DOHH2 (cell line): ENCODE results near the gene SLC41A1.

ENCODE experiments used
- H3F3A ChIP-seq: fragments of 200-600 bp; sonication (generic), shearing (Covaris generic); 2 replicates; pipeline ENCODE4 v1.6.0; 2016; ENCODE audit warnings: antibody characterized with exemption, mild to moderate bottlenecking; ENCODE audit not compliant: control insufficient read depth, insufficient read depth
- H3K27ac ChIP-seq: fragments of 200-600 bp; sonication (generic); 2 replicates; pipeline ENCODE4 v1.5.1; 2014; ENCODE audit warnings: low read depth, mild to moderate bottlenecking, low read length, moderate library complexity
- H3K27me3 ChIP-seq: fragments of 200-600 bp; sonication (generic); 2 replicates; pipeline ENCODE4 v1.6.1; 2014; ENCODE audit warnings: mild to moderate bottlenecking, low read length, mixed read lengths; ENCODE audit not compliant: control insufficient read depth
- H3K36me3 ChIP-seq: fragments of 200-600 bp; sonication (generic); 2 replicates; pipeline ENCODE4 v1.6.1; 2014; ENCODE audit warnings: mild to moderate bottlenecking, low read length, moderate library complexity, mixed read lengths; ENCODE audit not compliant: control insufficient read depth
- H3K4me1 ChIP-seq: fragments of 200-600 bp; sonication (generic); 2 replicates; pipeline ENCODE4 v1.6.1; 2014; ENCODE audit warnings: mild to moderate bottlenecking, low read length, mixed read lengths; ENCODE audit not compliant: control insufficient read depth
- H3K4me2 ChIP-seq: fragments of 200-600 bp; sonication (generic); 2 replicates; pipeline ENCODE4 v1.6.0; 2014; ENCODE audit warnings: mild to moderate bottlenecking, low read length, moderate library complexity
- H3K4me3 ChIP-seq: fragments of 200-600 bp; sonication (generic); 2 replicates; pipeline ENCODE4 v1.5.1; 2014; ENCODE audit warnings: mild to moderate bottlenecking, low read length, mixed read lengths
- H3K79me2 ChIP-seq: fragments of 200-600 bp; sonication (generic); 2 replicates; pipeline ENCODE4 v1.6.1; 2014; ENCODE audit warnings: mild to moderate bottlenecking, low read length, mixed read lengths; ENCODE audit not compliant: control insufficient read depth
- H3K9me2 ChIP-seq: fragments of 200-600 bp; sonication (generic); replicated peaks from 2 replicates; pipeline ENCODE4 v1.6.1; 2014; ENCODE audit warnings: mild to moderate bottlenecking, low read length, mixed read lengths; ENCODE audit not compliant: control insufficient read depth
- H3K9me3 ChIP-seq: fragments of 200-600 bp; sonication (generic); 2 replicates; pipeline ENCODE4 v1.6.1; 2014; ENCODE audit warnings: antibody characterized with exemption, low read length, mixed read lengths; ENCODE audit not compliant: control insufficient read depth, insufficient read depth
- H4K20me1 ChIP-seq: fragments of 200-600 bp; sonication (generic); 2 replicates; pipeline ENCODE4 v1.6.0; 2014; ENCODE audit warnings: low read depth, mild to moderate bottlenecking, antibody characterized with exemption, low read length, moderate library complexity; ENCODE audit not compliant: control insufficient read depth, insufficient read depth
- EZH2phosphoT487 ChIP-seq: fragments of 200-600 bp; sonication (generic); IDR thresholded peaks from 2 replicates; pipeline ENCODE4 v1.6.1; 2017; ENCODE audit warnings: borderline replicate concordance, mild to moderate bottlenecking, antibody characterized with exemption, low read length, moderate library complexity, mixed read lengths
- TF ChIP-seq, protein P1 (sequence below): fragments of 200-600 bp; sonication (generic); IDR thresholded peaks from one replicate; pipeline ENCODE4 v1.5.1; 2014; ENCODE audit warnings: antibody characterized with exemption, mild to moderate bottlenecking, low read depth, low read length; ENCODE audit not compliant: poor library complexity, severe bottlenecking

Gene SLC41A1

DNA sequence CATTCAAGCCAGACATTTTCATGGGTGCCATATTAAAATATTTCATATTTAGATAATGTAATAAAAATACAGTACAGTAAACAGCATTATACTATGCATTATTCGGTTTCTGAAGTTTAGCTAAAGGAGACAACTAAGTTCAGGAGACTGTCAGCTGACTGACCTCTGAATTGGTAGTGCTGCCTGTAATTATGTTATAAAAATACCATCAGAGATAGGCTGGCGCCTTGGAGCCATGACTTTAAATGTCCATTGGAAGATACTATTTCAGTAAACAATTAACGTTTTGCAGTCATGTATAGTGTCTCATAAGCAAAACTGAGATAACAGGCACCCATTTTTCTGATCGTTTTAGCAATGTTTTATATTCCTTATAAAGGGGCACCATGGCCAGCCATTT, 26.4 kb downstream of the SLC41A1 start:
- Histone ChIP-seq H3F3A (no peaks in the 10 kb centered on the region), H3K9me3 (no peaks in the 10 kb centered on the region), H3K79me2 (no peaks in the 10 kb centered on the region), H3K9me2 (no peaks in the 10 kb centered on the region), H4K20me1 (no peaks in the 10 kb centered on the region), H3K27me3 (no peaks in the 10 kb centered on the region; the same call in 1 of the 2 replicates), H3K4me3 (no peak overlapping the region), H3K36me3 (peaks cover 12% of the 10 kb centered on the region), H3K4me1 (peaks cover 4% of the 10 kb centered on the region; the same call in 1 of the 2 replicates), H3K27ac (no peak overlapping the region), H3K4me2 (no peak overlapping the region)
- TF ChIP-seq, protein P1, sequence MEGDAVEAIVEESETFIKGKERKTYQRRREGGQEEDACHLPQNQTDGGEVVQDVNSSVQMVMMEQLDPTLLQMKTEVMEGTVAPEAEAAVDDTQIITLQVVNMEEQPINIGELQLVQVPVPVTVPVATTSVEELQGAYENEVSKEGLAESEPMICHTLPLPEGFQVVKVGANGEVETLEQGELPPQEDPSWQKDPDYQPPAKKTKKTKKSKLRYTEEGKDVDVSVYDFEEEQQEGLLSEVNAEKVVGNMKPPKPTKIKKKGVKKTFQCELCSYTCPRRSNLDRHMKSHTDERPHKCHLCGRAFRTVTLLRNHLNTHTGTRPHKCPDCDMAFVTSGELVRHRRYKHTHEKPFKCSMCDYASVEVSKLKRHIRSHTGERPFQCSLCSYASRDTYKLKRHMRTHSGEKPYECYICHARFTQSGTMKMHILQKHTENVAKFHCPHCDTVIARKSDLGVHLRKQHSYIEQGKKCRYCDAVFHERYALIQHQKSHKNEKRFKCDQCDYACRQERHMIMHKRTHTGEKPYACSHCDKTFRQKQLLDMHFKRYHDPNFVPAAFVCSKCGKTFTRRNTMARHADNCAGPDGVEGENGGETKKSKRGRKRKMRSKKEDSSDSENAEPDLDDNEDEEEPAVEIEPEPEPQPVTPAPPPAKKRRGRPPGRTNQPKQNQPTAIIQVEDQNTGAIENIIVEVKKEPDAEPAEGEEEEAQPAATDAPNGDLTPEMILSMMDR: no peak
- no peak for TF ChIP-seq EZH2phosphoT487

DNA sequence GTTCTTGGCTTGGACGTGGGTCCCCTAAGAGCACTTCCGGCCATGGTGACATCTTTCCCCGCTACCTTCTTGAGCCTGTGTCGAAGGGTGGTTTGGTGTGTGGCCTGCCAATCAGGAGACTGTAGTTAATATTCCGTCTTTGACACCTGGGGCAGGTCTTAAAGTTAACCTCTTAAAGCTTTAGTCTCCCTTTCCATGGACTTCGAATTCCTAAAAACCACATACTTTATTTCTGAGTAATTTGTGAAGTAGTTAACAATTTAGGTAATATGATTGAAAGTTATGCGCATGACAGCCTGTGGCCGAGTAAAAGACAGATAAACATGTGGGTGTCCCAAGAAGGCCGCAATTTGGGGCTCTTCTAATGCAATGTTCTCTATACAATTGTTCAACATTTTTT, 27.6 kb downstream of the SLC41A1 start:
- Histone ChIP-seq H3K79me2 (no peaks in the 10 kb centered on the region), H3K4me1 (peaks cover 4% of the 10 kb centered on the region; the same call in 1 of the 2 replicates), H3F3A (no peaks in the 10 kb centered on the region), H3K4me2 (no peak overlapping the region), H3K27ac (no peak overlapping the region), H3K4me3 (no peak overlapping the region), H4K20me1 (no peaks in the 10 kb centered on the region), H3K36me3 (peaks cover 1% of the 10 kb centered on the region), H3K9me3 (no peaks in the 10 kb centered on the region), H3K9me2 (no peaks in the 10 kb centered on the region), H3K27me3 (no peaks in the 10 kb centered on the region; the same call in 1 of the 2 replicates)
- TF ChIP-seq EZH2phosphoT487: no peak
- TF ChIP-seq, protein P1: no peak

DNA sequence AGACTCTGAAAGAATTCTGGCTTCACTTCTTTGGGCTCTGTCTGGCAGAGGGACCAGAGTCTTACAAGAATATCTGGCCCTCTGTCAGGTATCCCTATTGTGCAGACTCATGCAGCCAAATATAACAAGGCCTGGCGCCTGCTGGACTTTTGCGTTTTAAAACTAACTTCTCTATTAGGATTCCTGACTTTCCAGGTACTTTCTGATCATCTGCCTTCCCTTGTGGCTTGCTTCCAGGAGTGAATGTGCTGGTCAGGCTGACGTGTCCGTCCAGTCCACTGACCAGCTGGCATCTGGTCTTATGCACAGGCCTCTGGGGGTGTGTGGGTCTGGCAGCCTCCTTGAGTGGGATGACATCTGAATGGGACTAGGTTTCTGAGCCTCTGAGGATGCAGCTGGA, 29.1 kb downstream of the SLC41A1 start:
- Histone ChIP-seq H3K36me3 (no peaks in the 10 kb centered on the region), H3K79me2 (no peaks in the 10 kb centered on the region), H3K4me2 (no peak overlapping the region), H3K4me1 (peaks cover 4% of the 10 kb centered on the region; the same call in 1 of the 2 replicates), H3K27me3 (no peaks in the 10 kb centered on the region; the same call in 1 of the 2 replicates), H3K9me3 (no peaks in the 10 kb centered on the region), H3F3A (peaks cover 2% of the 10 kb centered on the region; the same call in 1 of the 2 replicates), H4K20me1 (no peaks in the 10 kb centered on the region), H3K9me2 (no peaks in the 10 kb centered on the region), H3K27ac (no peak overlapping the region), H3K4me3 (no peak overlapping the region)
- TF ChIP-seq, protein P1: no peak
- TF ChIP-seq EZH2phosphoT487: no peak

DNA sequence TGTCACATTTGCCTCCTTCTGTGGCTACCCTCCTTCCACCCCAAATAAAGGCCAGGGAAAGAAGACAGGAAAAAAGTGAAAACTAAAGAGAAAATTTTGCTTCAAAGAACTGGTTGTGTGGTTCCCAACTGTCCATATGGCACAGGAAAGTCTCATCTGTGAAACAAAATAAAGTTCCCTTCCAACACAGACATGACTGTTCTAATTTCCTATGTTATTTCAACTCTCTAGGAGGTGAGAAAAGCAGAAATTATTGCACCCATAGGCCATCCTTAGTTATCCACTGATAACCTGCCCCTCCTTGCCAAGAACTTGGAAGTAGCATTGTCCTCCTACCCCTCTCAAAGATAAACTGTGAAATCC, 29.6 kb downstream of the SLC41A1 start:
- H3K79me2 ChIP-seq: no peaks in the 10 kb centered on the region
- H3K9me2 ChIP-seq: no peaks in the 10 kb centered on the region
- H3K4me2 ChIP-seq: no peak overlapping the region
- H4K20me1 ChIP-seq: no peaks in the 10 kb centered on the region
- TF ChIP-seq, protein P1: no peak
- TF ChIP-seq EZH2phosphoT487: no peak
- no peaks in the 10 kb centered on the region for H3K9me3 ChIP-seq
- peaks cover 4% of the 10 kb centered on the region; the same call in 1 of the 2 replicates for H3K4me1 ChIP-seq
- H3K36me3 ChIP-seq: no peaks in the 10 kb centered on the region
- peaks cover 3% of the 10 kb centered on the region; the same call in 1 of the 2 replicates for H3F3A ChIP-seq
- H3K27ac ChIP-seq: no peak overlapping the region
- no peaks in the 10 kb centered on the region; the same call in 1 of the 2 replicates for H3K27me3 ChIP-seq
- no peak overlapping the region for H3K4me3 ChIP-seq
